ENCODE results near the gene HDGF.

HDGF gene

GRCh38 chr1:156738407-156738806 lies 13.1 kb downstream of the HDGF start:
- no peak overlapping the region for H3K4me3 ChIP-seq (IDR thresholded peaks at IDR 0.05; ENCODE audit: insufficient read depth, low read depth, low read length)
- H3K4me1 ChIP-seq (ENCODE audit: low read depth, poor library complexity, severe bottlenecking): peaks cover 33% of the 10 kb centered on the region
- H3K79me2 ChIP-seq (ENCODE audit: insufficient read depth, low read depth): peaks cover 30% of the 10 kb centered on the region; the same call in 1 of the 2 replicates
- no peak overlapping the region for H3K4me2 ChIP-seq
- H2AFZ ChIP-seq (ENCODE audit: low read depth): no peak overlapping the region
- H4K20me1 ChIP-seq (ENCODE audit: insufficient read depth): no peaks in the 10 kb centered on the region
- no peak overlapping the region for H3K27ac ChIP-seq
- H3K36me3 ChIP-seq (ENCODE audit: insufficient read depth): no peaks in the 10 kb centered on the region; the same call in 1 of the 2 replicates
- no peak overlapping the region for H3K9ac ChIP-seq
- H3K27me3 ChIP-seq (ENCODE audit: insufficient read depth, low read depth): no peaks in the 10 kb centered on the region
- TF ChIP-seq CTCF (conservative IDR thresholded peaks at IDR 0.05; ENCODE audit: low read depth, low read length): no peak

GRCh38 chr1:156733989-156734584 lies 17.4 kb downstream of the HDGF start:
- no peak overlapping the region for H3K4me3 ChIP-seq (IDR thresholded peaks at IDR 0.05; ENCODE audit: insufficient read depth, low read depth, low read length)
- H3K27ac ChIP-seq: no peak overlapping the region
- H3K4me2 ChIP-seq: no peak overlapping the region
- no peak for TF ChIP-seq CTCF (conservative IDR thresholded peaks at IDR 0.05; ENCODE audit: low read depth, low read length)
- no peaks in the 10 kb centered on the region for H3K36me3 ChIP-seq (ENCODE audit: insufficient read depth)
- peaks cover 13% of the 10 kb centered on the region for H3K79me2 ChIP-seq (ENCODE audit: insufficient read depth, low read depth)
- H2AFZ ChIP-seq (ENCODE audit: low read depth): no peak overlapping the region
- no peaks in the 10 kb centered on the region for H3K27me3 ChIP-seq (ENCODE audit: insufficient read depth, low read depth)
- H3K4me1 ChIP-seq (ENCODE audit: low read depth, poor library complexity, severe bottlenecking): peaks cover 13% of the 10 kb centered on the region
- H3K9ac ChIP-seq: no peak overlapping the region
- H4K20me1 ChIP-seq (ENCODE audit: insufficient read depth): no peaks in the 10 kb centered on the region

- Histone ChIP-seq H3K79me2 (ENCODE audit: insufficient read depth, low read depth) (peaks cover 56% of the 10 kb centered on the region), H3K27me3 (ENCODE audit: insufficient read depth, low read depth) (no peaks in the 10 kb centered on the region), H3K4me1 (ENCODE audit: low read depth, poor library complexity, severe bottlenecking) (peaks cover 44% of the 10 kb centered on the region), H3K9ac (peak within 1 kb of the TSS; percentile 66), H4K20me1 (ENCODE audit: insufficient read depth) (peaks cover 16% of the 10 kb centered on the region), H3K4me3 (IDR thresholded peaks at IDR 0.05; ENCODE audit: insufficient read depth, low read depth, low read length) (peak within 1 kb of the TSS; percentile 98), H3K36me3 (ENCODE audit: insufficient read depth) (peaks cover 6% of the 10 kb centered on the region; the same call in 1 of the 2 replicates), H3K27ac (peak within 1 kb of the TSS; percentile 46), H2AFZ (ENCODE audit: low read depth) (peak within 1 kb of the TSS; percentile 76), H3K4me2 (peak within 1 kb of the TSS; percentile 90)
- TF ChIP-seq CTCF (conservative IDR thresholded peaks at IDR 0.05; ENCODE audit: low read depth, low read length): 0 out of 2 replicates have a peak, but pooled peaks have one; percentile 37
Observed at GRCh38 chr1:156728599-156729462, 22.6 kb downstream of the HDGF start, which contains the start of gene ISG20L2. ISG20L2 (minus strand) TSS chr1:156728766; CDS start chr1:156727652, 1,114 bp downstream.

GRCh38 chr1:156727926-156728598 lies 23.4 kb downstream of the HDGF start, which contains the start of gene METTL25B:
METTL25B (plus strand) TSS chr1:156728469; CDS start chr1:156729105, 636 bp downstream.
- Histone ChIP-seq H3K27ac (peak within 1 kb of the TSS; percentile 46), H3K27me3 (ENCODE audit: insufficient read depth, low read depth) (no peaks in the 10 kb centered on the region), H2AFZ (ENCODE audit: low read depth) (peak within 1 kb of the TSS; percentile 76), H3K4me2 (peak within 1 kb of the TSS; percentile 90), H3K79me2 (ENCODE audit: insufficient read depth, low read depth) (peaks cover 64% of the 10 kb centered on the region), H3K4me1 (ENCODE audit: low read depth, poor library complexity, severe bottlenecking) (peaks cover 44% of the 10 kb centered on the region), H4K20me1 (ENCODE audit: insufficient read depth) (peaks cover 20% of the 10 kb centered on the region), H3K36me3 (ENCODE audit: insufficient read depth) (peaks cover 14% of the 10 kb centered on the region; the same call in 1 of the 2 replicates), H3K9ac (peak within 1 kb of the TSS; percentile 66), H3K4me3 (IDR thresholded peaks at IDR 0.05; ENCODE audit: insufficient read depth, low read depth, low read length) (peak within 1 kb of the TSS; percentile 98)
- no peak for TF ChIP-seq CTCF (conservative IDR thresholded peaks at IDR 0.05; ENCODE audit: low read depth, low read length)
